ENCODE results near the gene RAX2. TPM values are rescaled to one million over a fixed set of nuclear protein-coding genes. Genes with fewer than 3 reads are reported as not detected.
A peak's percentile ranks its signal among the peaks of the same experiment; 100 is the strongest.
"Not testable (repeated sequence)": the region's sequence is repeated elsewhere in the genome, so short reads cannot be mapped to it uniquely, and the experiment has no call there.

Gene RAX2
- total and polyA plus RNA-seq, 2 experiments from 2014 or later: 0.22 TPM; not detected in 1

DNA sequence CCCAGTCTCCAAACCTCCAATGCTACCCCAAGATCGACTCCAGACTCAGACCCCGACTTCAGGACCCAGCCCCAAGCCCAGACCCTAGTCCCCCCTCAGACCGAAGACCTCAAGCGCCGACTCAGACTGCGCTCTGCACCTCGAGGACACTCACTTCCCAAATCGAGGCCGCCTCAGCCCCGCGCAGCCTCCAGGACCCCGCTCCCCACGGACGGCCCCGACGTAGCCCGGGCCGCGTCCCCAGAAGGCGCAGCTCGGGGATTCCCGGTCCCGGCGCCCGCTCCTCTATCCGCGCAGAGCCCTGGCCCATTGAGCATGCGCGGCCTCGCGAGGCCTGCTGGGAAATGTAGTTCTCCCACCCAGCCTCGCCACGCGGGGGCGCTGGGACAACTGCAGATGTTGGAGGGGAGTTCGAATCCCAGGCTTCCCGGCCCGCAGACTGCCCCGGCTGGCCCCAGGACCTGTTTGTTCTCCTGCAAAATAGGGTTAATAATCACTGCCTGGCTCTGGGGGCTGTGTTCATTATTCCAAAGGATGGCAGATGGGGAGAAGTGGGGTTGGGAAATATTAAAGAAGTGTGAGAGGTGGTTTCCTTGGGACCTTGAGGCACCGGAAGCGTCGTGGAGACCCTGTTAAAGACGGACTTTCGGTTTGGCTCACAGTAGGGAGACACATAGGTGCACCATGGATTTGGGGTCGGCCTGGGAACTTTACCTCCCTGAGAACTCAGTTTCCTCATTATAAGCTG is 10.5 kb downstream of the RAX2 start, which contains the start of gene APBA3:
Gene APBA3 (minus strand): TSS at position 311 of the 748 bp plus-strand sequence. CDS start 1,428 bp downstream, outside the sequence.
- no peaks in the 10 kb centered on the region for H4K20me1 ChIP-seq (ENCODE audit: insufficient read depth, poor library complexity, severe bottlenecking)
- no peak for TF ChIP-seq EZH2phosphoT487 (IDR thresholded peaks at IDR 0.05; ENCODE audit: low read depth, severe bottlenecking, unreplicated experiment)
- peak; percentile 66 for TF ChIP-seq CTCF (IDR thresholded peaks at IDR 0.05; ENCODE audit: poor library complexity)
- no peaks in the 10 kb centered on the region for H3K27me3 ChIP-seq
- WGBS (ENCODE audit: low lambda C conversion rate, missing lambda C conversion rate): 8% methylated on average over 45 of the region's 45 CpGs
- peak within 1 kb of the TSS; percentile 94 for H3K4me2 ChIP-seq
- DNase-seq (ENCODE audit: low spot score): peak; percentile 96
- peak within 1 kb of the TSS; percentile 96 for H3K27ac ChIP-seq
- peaks cover 27% of the 10 kb centered on the region for H3K79me2 ChIP-seq
- H3K4me1 ChIP-seq (ENCODE audit: insufficient read depth): peaks cover 3% of the 10 kb centered on the region
- H3K36me3 ChIP-seq (replicated peaks; ENCODE audit: insufficient read depth, low read depth): no peaks in the 10 kb centered on the region
- no peaks in the 10 kb centered on the region for H3K9me2 ChIP-seq (replicated peaks; ENCODE audit: insufficient read depth)
- H3K4me3 ChIP-seq: peak within 1 kb of the TSS; percentile 97
- no peaks in the 10 kb centered on the region for H3K9me3 ChIP-seq (ENCODE audit: low read depth)
- peak within 1 kb of the TSS; percentile 98 for H2AFZ ChIP-seq

DNA sequence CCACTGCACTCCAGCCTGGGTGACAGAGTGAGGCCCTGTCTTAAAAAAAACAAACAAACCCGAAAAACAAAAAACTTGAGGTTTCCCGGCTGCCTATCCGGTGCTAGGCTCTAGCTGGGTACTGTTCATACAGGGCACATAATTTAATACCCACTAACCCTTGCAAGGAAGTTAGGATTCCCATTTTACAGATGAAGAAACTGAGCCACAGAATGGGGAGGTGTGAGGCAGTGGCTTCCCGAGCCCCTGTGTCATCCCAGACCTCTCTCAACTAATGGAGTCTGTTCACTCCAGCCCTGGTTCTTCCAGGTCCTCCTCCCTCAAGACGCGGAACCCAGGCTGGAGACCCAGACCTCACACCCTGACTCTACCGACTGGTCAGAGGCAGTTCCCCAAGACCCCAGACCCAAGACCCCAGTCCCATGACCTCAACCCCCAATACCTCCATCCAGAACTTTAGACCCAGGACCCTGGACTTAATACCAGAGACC is 11.1 kb downstream of the RAX2 start:
- Histone ChIP-seq H3K79me2 (peaks cover 27% of the 10 kb centered on the region), H3K27me3 (no peaks in the 10 kb centered on the region), H3K9me3 (ENCODE audit: low read depth) (no peaks in the 10 kb centered on the region), H3K4me1 (ENCODE audit: insufficient read depth) (peaks cover 3% of the 10 kb centered on the region), H3K27ac (peak overlapping the region; percentile 75), H2AFZ (peak overlapping the region; percentile 98), H3K36me3 (replicated peaks; ENCODE audit: insufficient read depth, low read depth) (no peaks in the 10 kb centered on the region), H3K4me2 (peak overlapping the region; percentile 94), H3K9me2 (replicated peaks; ENCODE audit: insufficient read depth) (no peaks in the 10 kb centered on the region), H4K20me1 (ENCODE audit: insufficient read depth, poor library complexity, severe bottlenecking) (no peaks in the 10 kb centered on the region), H3K4me3 (peak overlapping the region; percentile 97)
- 49% methylated on average over 7 of the region's 7 CpGs for WGBS (ENCODE audit: low lambda C conversion rate, missing lambda C conversion rate)
- TF ChIP-seq EZH2 (IDR thresholded peaks at IDR 0.05; ENCODE audit: borderline replicate concordance) (no peak), CTCF (IDR thresholded peaks at IDR 0.05; ENCODE audit: poor library complexity) (no peak), EZH2phosphoT487 (IDR thresholded peaks at IDR 0.05; ENCODE audit: low read depth, severe bottlenecking, unreplicated experiment) (no peak)
- DNase-seq (ENCODE audit: low spot score): no peak

DNA sequence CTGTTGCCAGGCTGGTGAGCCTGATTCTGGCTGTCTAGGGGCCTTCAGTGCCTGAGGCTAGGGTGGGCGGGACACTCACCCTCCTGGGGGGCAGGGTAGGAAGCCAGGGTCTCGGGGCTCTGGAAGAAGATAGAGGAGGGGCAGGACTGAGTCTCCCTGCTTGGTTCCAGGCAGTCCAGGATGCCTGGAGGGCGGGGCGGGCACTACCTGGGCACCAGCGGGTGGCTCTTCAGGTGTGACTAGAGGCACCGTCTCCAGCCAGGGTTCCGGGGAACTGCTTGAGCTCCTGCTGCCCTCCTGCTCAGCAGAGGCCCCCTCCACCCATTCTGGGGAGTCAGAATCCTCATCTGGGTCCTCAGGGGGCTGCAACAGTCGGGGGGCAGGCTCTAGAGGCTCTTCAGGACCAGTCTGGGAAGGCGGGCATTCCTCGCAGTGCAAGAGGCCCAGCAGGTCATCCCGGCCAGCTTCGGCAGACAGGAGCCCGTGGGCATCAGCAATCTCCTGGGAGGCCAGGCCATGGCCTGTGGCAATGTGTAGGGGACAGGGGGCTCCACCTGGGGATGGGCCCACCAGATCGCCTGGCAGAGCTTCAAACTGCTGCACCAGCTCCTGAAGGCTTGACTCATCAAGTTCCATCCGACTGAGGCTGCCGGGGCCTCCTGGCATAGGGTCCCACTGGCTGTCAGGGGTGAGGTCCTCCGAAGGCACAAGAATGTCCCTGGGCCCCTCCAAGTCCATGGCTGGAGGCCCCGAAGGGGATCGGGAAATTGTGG is 12.4 kb downstream of the RAX2 start:
- no peak for TF ChIP-seq EZH2phosphoT487 (IDR thresholded peaks at IDR 0.05; ENCODE audit: low read depth, severe bottlenecking, unreplicated experiment)
- no peak for TF ChIP-seq EZH2 (IDR thresholded peaks at IDR 0.05; ENCODE audit: borderline replicate concordance)
- no peak for TF ChIP-seq CTCF (IDR thresholded peaks at IDR 0.05; ENCODE audit: poor library complexity)
- DNase-seq (ENCODE audit: low spot score): no peak
- H4K20me1 ChIP-seq (ENCODE audit: insufficient read depth, poor library complexity, severe bottlenecking): no peaks in the 10 kb centered on the region
- H3K79me2 ChIP-seq: peaks cover 27% of the 10 kb centered on the region
- no peaks in the 10 kb centered on the region for H3K9me2 ChIP-seq (replicated peaks; ENCODE audit: insufficient read depth)
- H2AFZ ChIP-seq: no peak overlapping the region
- H3K9me3 ChIP-seq (ENCODE audit: low read depth): no peaks in the 10 kb centered on the region
- H3K4me2 ChIP-seq: peak overlapping the region; percentile 94
- no peaks in the 10 kb centered on the region for H3K27me3 ChIP-seq
- no peaks in the 10 kb centered on the region for H3K36me3 ChIP-seq (replicated peaks; ENCODE audit: insufficient read depth, low read depth)
- H3K4me3 ChIP-seq: no peak overlapping the region
- H3K4me1 ChIP-seq (ENCODE audit: insufficient read depth): peaks cover 3% of the 10 kb centered on the region
- WGBS (ENCODE audit: low lambda C conversion rate, missing lambda C conversion rate): 94% methylated on average over 18 of the region's 19 CpGs
- no peak overlapping the region for H3K27ac ChIP-seq

GRCh38 chr19:3758297-3758696 is 13.7 kb downstream of the RAX2 start:
- not testable (repeated sequence) for H3K27me3 ChIP-seq; H3K4me3 ChIP-seq; H3K27ac ChIP-seq; H3K4me1 ChIP-seq (ENCODE audit: insufficient read depth); H3K9me2 ChIP-seq (replicated peaks; ENCODE audit: insufficient read depth); H2AFZ ChIP-seq; DNase-seq (ENCODE audit: low spot score); H3K9me3 ChIP-seq (ENCODE audit: low read depth); H3K36me3 ChIP-seq (replicated peaks; ENCODE audit: insufficient read depth, low read depth); H4K20me1 ChIP-seq (ENCODE audit: insufficient read depth, poor library complexity, severe bottlenecking); H3K4me2 ChIP-seq
- H3K79me2 ChIP-seq: peaks cover 19% of the 10 kb centered on the region
- WGBS (ENCODE audit: low lambda C conversion rate, missing lambda C conversion rate): 95% methylated on average over 13 of the region's 13 CpGs

DNA sequence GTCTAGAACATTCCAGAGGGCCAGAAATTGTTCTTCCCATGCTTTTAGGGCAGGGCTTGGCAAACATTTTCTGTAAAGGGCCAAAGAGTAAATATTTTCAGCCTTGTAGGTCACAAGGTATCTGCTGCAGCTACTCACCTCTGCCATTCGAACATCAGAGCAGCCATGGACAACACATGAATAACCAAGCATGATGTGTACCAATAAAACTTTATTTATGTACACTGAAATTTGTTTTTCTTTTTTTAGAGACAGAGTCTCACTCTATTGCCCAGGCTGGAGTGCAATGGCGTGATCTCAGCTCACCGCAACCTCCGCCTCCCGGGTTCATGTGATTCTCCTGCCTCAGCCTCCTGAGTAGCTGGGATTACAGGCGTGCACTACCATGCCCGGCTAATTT is 14.3 kb downstream of the RAX2 start:
- not testable (repeated sequence) for H3K9me3 ChIP-seq (ENCODE audit: low read depth); H2AFZ ChIP-seq; H3K4me2 ChIP-seq; H3K36me3 ChIP-seq (replicated peaks; ENCODE audit: insufficient read depth, low read depth); H3K4me3 ChIP-seq; H3K27me3 ChIP-seq; DNase-seq (ENCODE audit: low spot score); H3K9me2 ChIP-seq (replicated peaks; ENCODE audit: insufficient read depth); H4K20me1 ChIP-seq (ENCODE audit: insufficient read depth, poor library complexity, severe bottlenecking); H3K27ac ChIP-seq; H3K4me1 ChIP-seq (ENCODE audit: insufficient read depth)
- 97% methylated on average over 7 of the region's 7 CpGs for WGBS (ENCODE audit: low lambda C conversion rate, missing lambda C conversion rate)
- peaks cover 18% of the 10 kb centered on the region for H3K79me2 ChIP-seq

All from hepatocyte (in vitro differentiated cells).